GM12892 (cell line): ENCODE results near the gene IRF3.

Experiments used
- POLR2A ChIP-seq: IDR thresholded peaks from 2 replicates; pipeline ENCODE4 v1.6.1; 2011; ENCODE audit warnings: low read depth, low read length, control low read depth
- POLR2AphosphoS5 ChIP-seq: IDR thresholded peaks from 2 replicates; pipeline ENCODE4 v1.6.1; 2011; ENCODE audit warnings: low read depth, low read length, control low read depth

- TF ChIP-seq POLR2A: no peak
- no peak for TF ChIP-seq POLR2AphosphoS5
These were observed 33.1 kb downstream of the IRF3 start for GRCh38 chr19:49632576-49632975.
